Astrocyte of the cerebellum (primary cell): ENCODE data around the gene PHOX2B.
"Not testable (repeated sequence)": the region's sequence is repeated elsewhere in the genome, so short reads cannot be mapped to it uniquely, and the experiment has no call there.

Experiments used
- DNase-seq: peaks from one replicate; pipeline ENCODE4 v3.0.0-alpha.2; 2011; ENCODE audit warnings: low read depth
- H3K4me3 ChIP-seq: 2 replicates; pipeline ENCODE4 v1.5.1; 2011; ENCODE audit warnings: mild to moderate bottlenecking, low read depth, low read length, moderate library complexity
- CTCF ChIP-seq: IDR thresholded peaks from 2 replicates; pipeline ENCODE4 v1.5.1; 2012; ENCODE audit warnings: low read length, low read depth, moderate library complexity, mild to moderate bottlenecking; ENCODE audit errors: missing control alignments
- in situ Hi-C: cut with HindIII; loops from 2 replicates; pipeline ENCODE4 v1.10.0; 2017; ENCODE audit warnings: low sequenced_read_pairs

Gene PHOX2B

GRCh38 chr4:41744572-41745291 lies 3.8 kb downstream of the PHOX2B start:
- in situ Hi-C loops: no loop called here
- no peak for DNase-seq
- TF ChIP-seq CTCF: no peak
- H3K4me3 ChIP-seq: no peak overlapping the region

GRCh38 chr4:41741354-41741753 lies 7.2 kb downstream of the PHOX2B start:
- H3K4me3 ChIP-seq: no peak overlapping the region
- in situ Hi-C loops: no loop called here
- no peak for DNase-seq
- TF ChIP-seq CTCF: no peak

GRCh38 chr4:41737491-41737890 lies 11.0 kb downstream of the PHOX2B start:
- H3K4me3 ChIP-seq, in situ Hi-C loops, DNase-seq: not testable (repeated sequence)

- in situ Hi-C loops: no loop called here
- DNase-seq: no peak
- TF ChIP-seq CTCF: no peak
- no peak overlapping the region for H3K4me3 ChIP-seq
Measured at GRCh38 chr4:41734371-41734770, 14.2 kb downstream of the PHOX2B start.

GRCh38 chr4:41731569-41732126 lies 16.9 kb downstream of the PHOX2B start:
- in situ Hi-C loops: no loop called here
- DNase-seq: no peak
- TF ChIP-seq CTCF: no peak
- no peak overlapping the region for H3K4me3 ChIP-seq

GRCh38 chr4:41728573-41728913 lies 20.0 kb downstream of the PHOX2B start:
- in situ Hi-C loops: no loop called here
- DNase-seq: no peak
- no peak overlapping the region for H3K4me3 ChIP-seq
- TF ChIP-seq CTCF: no peak

- no peak for TF ChIP-seq CTCF
- in situ Hi-C loops: no loop called here
- DNase-seq: no peak
- H3K4me3 ChIP-seq: no peak overlapping the region
Measured at GRCh38 chr4:41727861-41728572, 20.5 kb downstream of the PHOX2B start.
